H9 (cell line): Measurements from ENCODE around the gene TMCO4. TPM values are rescaled to one million over a fixed set of nuclear protein-coding genes. Genes with fewer than 3 reads are reported as not detected.
"Not testable (repeated sequence)": the region's sequence is repeated elsewhere in the genome, so short reads cannot be mapped to it uniquely, and the experiment has no call there.

ENCODE experiments used
- DNase-seq: peaks from one replicate; pipeline ENCODE4 v3.0.0-alpha.2; 2017
- H2AFZ ChIP-seq: one replicate; pipeline ENCODE4 v1.6.1; 2013; ENCODE audit warnings: mild to moderate bottlenecking, low read length, control low read depth, moderate library complexity
- H2AK5ac ChIP-seq: 2 replicates; pipeline ENCODE4 v1.6.1; 2013; ENCODE audit warnings: low read length, control low read depth, mixed read lengths; ENCODE audit not compliant: insufficient read length
- H2BK120ac ChIP-seq: one replicate; pipeline ENCODE4 v1.6.1; 2013; ENCODE audit warnings: low read depth, mild to moderate bottlenecking, low read length, control low read depth, inconsistent platforms; ENCODE audit not compliant: poor library complexity, severe bottlenecking
- H2BK12ac ChIP-seq: 2 replicates; pipeline ENCODE4 v1.6.1; 2013; ENCODE audit warnings: low read length, control low read depth, mixed read lengths, low read depth; ENCODE audit not compliant: insufficient read length
- H2BK15ac ChIP-seq: 2 replicates; pipeline ENCODE4 v1.6.1; 2013; ENCODE audit warnings: low read depth, low read length, control low read depth
- H2BK20ac ChIP-seq: one replicate; pipeline ENCODE4 v1.6.1; 2013; ENCODE audit warnings: low read depth, mild to moderate bottlenecking, low read length, control low read depth, inconsistent platforms; ENCODE audit not compliant: poor library complexity, severe bottlenecking
- H2BK5ac ChIP-seq: 2 replicates; pipeline ENCODE4 v1.6.1; 2013; ENCODE audit warnings: low read length, control low read depth, mixed read lengths; ENCODE audit not compliant: insufficient read length
- H3K14ac ChIP-seq: 2 replicates; pipeline ENCODE4 v1.6.1; 2013; ENCODE audit warnings: low read length, control low read depth; ENCODE audit not compliant: insufficient read depth
- H3K18ac ChIP-seq: 2 replicates; pipeline ENCODE4 v1.6.1; 2013; ENCODE audit warnings: low read depth, mild to moderate bottlenecking, mixed read lengths, low read length, control low read depth; ENCODE audit not compliant: insufficient read length
- H3K23ac ChIP-seq: 2 replicates; pipeline ENCODE4 v1.6.1; 2013; ENCODE audit warnings: low read length, control low read depth, mixed read lengths, low read depth; ENCODE audit not compliant: insufficient read length
- H3K23me2 ChIP-seq: 2 replicates; pipeline ENCODE4 v1.6.1; 2013; ENCODE audit warnings: low read depth, mild to moderate bottlenecking, mixed read lengths, low read length, control low read depth; ENCODE audit not compliant: insufficient read length, poor library complexity, severe bottlenecking
- H3K27ac ChIP-seq: 2 replicates; pipeline ENCODE4 v1.5.1; 2013; ENCODE audit warnings: low read length, control low read depth, mixed read lengths, low read depth; ENCODE audit not compliant: insufficient read length
- H3K27me3 ChIP-seq: 2 replicates; pipeline ENCODE4 v1.6.1; 2013; ENCODE audit warnings: low read length, control low read depth, inconsistent platforms; ENCODE audit not compliant: insufficient read depth
- H3K4ac ChIP-seq: 2 replicates; pipeline ENCODE4 v1.6.1; 2013; ENCODE audit warnings: low read depth, mild to moderate bottlenecking, control low read depth, inconsistent platforms, low read length, moderate library complexity
- H3K4me1 ChIP-seq: 2 replicates; pipeline ENCODE4 v1.6.1; 2013; ENCODE audit warnings: low read length, control low read depth, inconsistent platforms; ENCODE audit not compliant: insufficient read depth
- H3K4me2 ChIP-seq: 2 replicates; pipeline ENCODE4 v1.6.1; 2013; ENCODE audit warnings: low read length, control low read depth, mixed read lengths; ENCODE audit not compliant: insufficient read length, insufficient read depth
- H3K56ac ChIP-seq: 2 replicates; pipeline ENCODE4 v1.6.1; 2013; ENCODE audit warnings: low read depth, mild to moderate bottlenecking, mixed read lengths, low read length, control low read depth; ENCODE audit not compliant: insufficient read length
- H3K79me1 ChIP-seq: 2 replicates; pipeline ENCODE4 v1.6.1; 2013; ENCODE audit warnings: low read depth, mild to moderate bottlenecking, moderate library complexity, low read length, control low read depth, inconsistent platforms; ENCODE audit not compliant: insufficient read depth, poor library complexity, severe bottlenecking
- H3K79me2 ChIP-seq: 2 replicates; pipeline ENCODE4 v1.6.1; 2013; ENCODE audit warnings: low read length, control low read depth, inconsistent platforms; ENCODE audit not compliant: insufficient read depth
- H3K9ac ChIP-seq: 2 replicates; pipeline ENCODE4 v1.6.1; 2013; ENCODE audit warnings: low read length, control low read depth, mixed read lengths; ENCODE audit not compliant: insufficient read length; ENCODE audit errors: extremely low read depth
- H3K9me3 ChIP-seq: one replicate; pipeline ENCODE4 v1.6.1; 2013; ENCODE audit warnings: low read depth, low read length, inconsistent platforms; ENCODE audit not compliant: control insufficient read depth
- H3T11ph ChIP-seq: one replicate; pipeline ENCODE4 v1.6.1; 2013; ENCODE audit warnings: mild to moderate bottlenecking, low read length, control low read depth, inconsistent platforms
- H4K20me1 ChIP-seq: one replicate; pipeline ENCODE4 v1.6.1; 2013; ENCODE audit not compliant: control insufficient read depth, insufficient read length, insufficient read depth
- H4K5ac ChIP-seq: 2 replicates; pipeline ENCODE4 v1.6.1; 2013; ENCODE audit warnings: low read depth, mild to moderate bottlenecking, mixed read lengths, low read length, control low read depth; ENCODE audit not compliant: insufficient read length
- H4K8ac ChIP-seq: replicated peaks from 2 replicates; pipeline ENCODE4 v1.6.1; 2013; ENCODE audit warnings: low read length, control low read depth, mixed read lengths, low read depth; ENCODE audit not compliant: insufficient read length
- H4K91ac ChIP-seq: 2 replicates; pipeline ENCODE4 v1.6.1; 2013; ENCODE audit warnings: low read depth, mild to moderate bottlenecking, moderate library complexity, mixed read lengths, low read length, control low read depth; ENCODE audit not compliant: insufficient read length
- H3K27ac Mint-ChIP-seq, 3 experiments: 2 replicates in 2 of 3; 3 replicates in 1 of 3; pipeline ENCODE4 v1.8.0; 2020 to 2021; ENCODE audit warnings: mixed read lengths in 3 of 3, mild to moderate bottlenecking in 1 of 3, moderate library complexity in 1 of 3
- H3K27me3 Mint-ChIP-seq: 2 replicates; pipeline ENCODE4 v1.8.0; 2021; ENCODE audit warnings: low read depth, mild to moderate bottlenecking, moderate library complexity, mixed read lengths
- H3K36me3 Mint-ChIP-seq, 3 experiments: 2 replicates in 2 of 3; 3 replicates in 1 of 3; pipeline ENCODE4 v1.8.0; 2020 to 2021; ENCODE audit warnings: low read depth in 3 of 3, mixed read lengths in 3 of 3; ENCODE audit not compliant: insufficient read depth in 1 of 3
- H3K4me1 Mint-ChIP-seq, 2 experiments: 2 replicates each; pipeline ENCODE4 v1.8.0; 2020; ENCODE audit warnings: mixed read lengths in 2 of 2
- H3K4me3 Mint-ChIP-seq, 2 experiments: 2 replicates in 1 of 2; 3 replicates in 1 of 2; pipeline ENCODE4 v1.8.0; 2020 to 2021; ENCODE audit warnings: mild to moderate bottlenecking in 2 of 2, mixed read lengths in 2 of 2, moderate library complexity in 1 of 2
- H3K9me3 Mint-ChIP-seq, 2 experiments: 2 replicates in 1 of 2; 3 replicates in 1 of 2; pipeline ENCODE4 v1.8.0; 2020; ENCODE audit warnings: mild to moderate bottlenecking in 2 of 2, mixed read lengths in 2 of 2, moderate library complexity in 1 of 2
- CTCF ChIP-seq: fragments of 200-600 bp; sonication (generic); conservative IDR thresholded peaks from 3 replicates; pipeline ENCODE4 v1.8.0; 2021; ENCODE audit warnings: antibody characterized with exemption, mild to moderate bottlenecking
- WGBS: extraction: QIAGEN DNeasy Blood & Tissue Kit; methylation state at CpG from one replicate; pipeline ENCODE4 v1.1.7; 2013; ENCODE audit warnings: missing lambda C conversion rate, low lambda C conversion rate, mixed read lengths; ENCODE audit not compliant: insufficient read length; ENCODE audit errors: extremely low coverage; 5-methylcytosine and 5-hydroxymethylcytosine counted together
- total RNA-seq: library from RNA; stranded (reverse); gene quantifications from 2 replicates; pipeline ENCODE4 v1.2.1, GENCODE V29; 2021

The TMCO4 gene
- total RNA-seq, 1 experiment from 2014 or later = 4.0 TPM

GRCh38 chr1:19637606-19638005 lies 162.1 kb downstream of the TMCO4 start:
- Histone ChIP-seq H3K4me1 (no peaks in the 10 kb centered on the region; the same call in 1 of the 2 replicates), H3K9me3 (no peaks in the 10 kb centered on the region), H3K23me2 (no peaks in the 10 kb centered on the region), H3K56ac (no peak overlapping the region), H4K20me1 (no peaks in the 10 kb centered on the region), H3K18ac (no peak overlapping the region), H3K79me2 (no peaks in the 10 kb centered on the region), H2BK5ac (no peak overlapping the region), H3K23ac (no peak overlapping the region), H3T11ph (no peak overlapping the region), H2BK20ac (no peak overlapping the region), H2AFZ (no peak overlapping the region), H3K14ac (no peak overlapping the region), H3K79me1 (no peaks in the 10 kb centered on the region), H4K91ac (no peak overlapping the region), H4K5ac (no peak overlapping the region), H3K4me2 (no peak overlapping the region), H4K8ac (no peak overlapping the region), H2BK120ac (no peak overlapping the region), H3K4ac (no peak overlapping the region), H3K27ac (no peak overlapping the region), H2AK5ac (no peak overlapping the region), H3K27me3 (peaks cover 2% of the 10 kb centered on the region; the same call in 1 of the 2 replicates), H3K9ac (no peak overlapping the region), H2BK15ac (no peak overlapping the region), H2BK12ac (no peak overlapping the region)
- DNase-seq = no peak
- no peak for TF ChIP-seq CTCF
- Mint-ChIP-seq H3K9me3 (no peaks in the 10 kb centered on the region), H3K27me3 (peaks cover 23% of the 10 kb centered on the region), H3K36me3 (no peaks in the 10 kb centered on the region), H3K4me1 (peaks cover 12 to 14% of the 10 kb centered on the region in 2 experiments), H3K4me3 (no peak overlapping the region), H3K27ac (no peak overlapping the region)
- no CpG with 5 or more reads among the region's 10 CpGs for WGBS

DNA sequence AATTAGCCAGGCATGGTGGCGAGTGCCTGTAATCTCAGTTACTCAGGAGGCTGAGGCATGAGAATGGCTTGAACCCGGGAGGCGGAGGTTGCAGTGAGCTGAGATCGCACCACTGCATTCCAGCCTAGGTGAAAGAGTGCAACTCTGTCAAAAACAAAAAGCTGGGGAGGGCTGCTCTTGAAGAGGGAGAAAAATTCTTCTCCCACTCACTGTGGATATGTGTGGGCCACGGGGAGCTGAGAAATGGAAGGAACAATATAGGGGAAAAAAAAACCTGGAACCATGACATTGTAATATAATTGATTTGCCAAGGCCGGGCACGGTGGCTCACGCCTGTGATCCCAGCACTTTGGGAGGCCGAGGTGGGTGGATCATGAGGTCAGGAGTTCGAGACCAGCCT lies 163.0 kb downstream of the TMCO4 start:
- H3K14ac ChIP-seq, H2AFZ ChIP-seq, H4K20me1 ChIP-seq, H3K4ac ChIP-seq, H3K4me2 ChIP-seq, H3K18ac ChIP-seq, H3K23ac ChIP-seq, DNase-seq, H2BK5ac ChIP-seq, H2AK5ac ChIP-seq, H3K79me1 ChIP-seq, H3K23me2 ChIP-seq, H2BK12ac ChIP-seq, H3K79me2 ChIP-seq, H4K91ac ChIP-seq, H3K27me3 ChIP-seq, H4K5ac ChIP-seq, H3K9me3 ChIP-seq, H3K56ac ChIP-seq, H3K9ac ChIP-seq, H3K36me3 Mint-ChIP-seq, H3K9me3 Mint-ChIP-seq, H3K27ac ChIP-seq, H3K27ac Mint-ChIP-seq, H4K8ac ChIP-seq, H2BK15ac ChIP-seq, H3K4me1 ChIP-seq, H3T11ph ChIP-seq, H2BK120ac ChIP-seq, H2BK20ac ChIP-seq, H3K4me3 Mint-ChIP-seq: not testable (repeated sequence)
- no CpG with 5 or more reads among the region's 10 CpGs for WGBS
- Mint-ChIP-seq H3K4me1 (peaks cover 12 to 14% of the 10 kb centered on the region in 2 experiments), H3K27me3 (peaks cover 14% of the 10 kb centered on the region)
